HCT116 (cell line): ENCODE data around the gene ANKRD44. TPM values are rescaled to one million over a fixed set of nuclear protein-coding genes. Genes with fewer than 3 reads are reported as not detected.

ENCODE experiments used
- ATAC-seq: fragments of 200-7000 bp; cut with Tn5 transposase; 2 replicates; pipeline ENCODE4 v1.9.1; 2020; ENCODE audit warnings: mild to moderate bottlenecking, moderate library complexity
- BruUV-seq: library from RNA; stranded (reverse); fragments of 400-500 nt; replicated peaks from 2 replicates; lab custom pipeline; 2021; lab: Mats Ljungman, UMichigan
- CTCF ChIA-PET: fragments of 300-600 bp; sonication (Branson Sonifier 250); formaldehyde crosslinking; loops from one replicate; lab custom pipeline; 2021; ENCODE audit warnings: antibody characterized with exemption; lab: Charles Lee
- POLR2A ChIA-PET: fragments of 300-600, 350-600 bp; sonication (Branson Sonifier 250); formaldehyde crosslinking; loops from one replicate; lab custom pipeline; 2021; ENCODE audit warnings: antibody characterized with exemption; lab: Charles Lee
- RAD21 ChIA-PET, 2 experiments: fragments of 300-600 bp; sonication (Branson Sonifier 250); formaldehyde crosslinking; loops; one replicate each; lab custom pipeline; 2023; ENCODE audit warnings: low total read pairs in 2 of 2; ENCODE audit not compliant: uncharacterized antibody in 2 of 2, unreplicated experiment in 2 of 2, low non-redundant PET in 1 of 2; lab: Charles Lee
- DNase-seq: peaks from one replicate; pipeline ENCODE4 v3.0.0-alpha.2; 2010; ENCODE audit warnings: low read depth, low spot score
- H2AFZ ChIP-seq: fragments of 200-600 bp; shearing (Covaris generic), sonication (generic); 2 replicates; pipeline ENCODE4 v1.6.1; 2017; ENCODE audit warnings: low read depth, mixed run types, mixed read lengths, antibody characterized with exemption, low read length; ENCODE audit not compliant: poor library complexity, severe bottlenecking
- H3K27ac ChIP-seq: 2 replicates; pipeline ENCODE4 v1.5.1; 2012; ENCODE audit warnings: low read depth, low read length
- H3K27me3 ChIP-seq: fragments of 200-600 bp; sonication (generic); 2 replicates; pipeline ENCODE4 v1.6.1; 2016; ENCODE audit warnings: mixed run types, low read length, mixed read lengths; ENCODE audit not compliant: insufficient read depth
- H3K36me3 ChIP-seq, 2 experiments: fragments of 200-500 bp in 1 of 2; fragments of 200-600 bp in 1 of 2; sonication (Bioruptor generic) in 1 of 2; sonication (generic) in 1 of 2; 2 replicates each; pipeline versions ENCODE4 v1.5.1 to v1.6.1; 2014 to 2016; ENCODE audit warnings: low read length in 2 of 2, inconsistent platforms in 1 of 2, mixed read lengths in 1 of 2, mixed run types in 1 of 2; ENCODE audit not compliant: insufficient read depth in 2 of 2, control insufficient read depth in 1 of 2
- H3K4me1 ChIP-seq, 2 experiments: fragments of 200-600 bp in 1 of 2; sonication (generic) in 1 of 2; 2 replicates each; pipeline versions ENCODE4 v1.5.1 to v1.6.1; 2012 to 2017; ENCODE audit warnings: low read length in 2 of 2, inconsistent platforms in 1 of 2, mild to moderate bottlenecking in 1 of 2, mixed read lengths in 1 of 2, mixed run types in 1 of 2, moderate library complexity in 1 of 2; ENCODE audit not compliant: insufficient read depth in 2 of 2, control insufficient read depth in 1 of 2
- H3K4me2 ChIP-seq: fragments of 200-600 bp; sonication (generic); 2 replicates; pipeline ENCODE4 v1.6.1; 2017; ENCODE audit warnings: mixed run types, low read length, mixed read lengths
- H3K4me3 ChIP-seq, 2 experiments: fragments of 200-600 bp in 1 of 2; sonication (generic) in 1 of 2; replicated peaks in 1 of 2; 2 replicates each; pipeline ENCODE4 v1.5.1; 2011 to 2016; ENCODE audit warnings: low read length in 2 of 2, control low read depth in 1 of 2, low read depth in 1 of 2, mild to moderate bottlenecking in 1 of 2, mixed read lengths in 1 of 2, mixed run types in 1 of 2
- H3K79me2 ChIP-seq: fragments of 200-600 bp; sonication (generic); 2 replicates; pipeline ENCODE4 v1.6.1; 2017; ENCODE audit warnings: mild to moderate bottlenecking, mixed run types, low read length, moderate library complexity, mixed read lengths; ENCODE audit not compliant: insufficient read depth
- H3K9ac ChIP-seq: fragments of 200-600 bp; sonication (generic); 2 replicates; pipeline ENCODE4 v1.6.1; 2016; ENCODE audit warnings: low read length, mixed read lengths
- H3K9me2 ChIP-seq: fragments of 200-600 bp; sonication (generic), shearing (Covaris generic); 2 replicates; pipeline ENCODE4 v1.6.1; 2017; ENCODE audit warnings: mixed run types, mild to moderate bottlenecking, moderate library complexity; ENCODE audit not compliant: insufficient read depth
- H3K9me3 ChIP-seq, 2 experiments: fragments of 200-500 bp in 1 of 2; fragments of 200-600 bp in 1 of 2; sonication (Bioruptor generic) in 1 of 2; sonication (generic) in 1 of 2; 2 replicates each; pipeline ENCODE4 v1.6.1; 2014 to 2017; ENCODE audit warnings: low read length in 2 of 2, mixed read lengths in 2 of 2, inconsistent platforms in 1 of 2, low read depth in 1 of 2, mild to moderate bottlenecking in 1 of 2, mixed run types in 1 of 2, moderate library complexity in 1 of 2; ENCODE audit not compliant: control insufficient read depth in 1 of 2, insufficient read depth in 1 of 2
- H4K20me1 ChIP-seq: fragments of 200-600 bp; sonication (generic), shearing (Covaris generic); 2 replicates; pipeline ENCODE4 v1.6.1; 2017; ENCODE audit warnings: mixed run types, mild to moderate bottlenecking, moderate library complexity; ENCODE audit not compliant: insufficient read depth
- ATF3 ChIP-seq: IDR thresholded peaks from 2 replicates; pipeline ENCODE4 v1.6.1; 2012
- CEBPB ChIP-seq: IDR thresholded peaks from 2 replicates; pipeline ENCODE4 v1.6.1; 2012; ENCODE audit warnings: low read depth
- CTCF ChIP-seq, 3 experiments: fragments of 200-600 bp in 1 of 3; sonication (generic) in 1 of 3; IDR thresholded peaks in 2 of 3; conservative IDR thresholded peaks in 1 of 3; 2 replicates each; pipeline ENCODE4 v1.5.1; 2012 to 2017; ENCODE audit warnings: low read depth in 2 of 3, low read length in 2 of 3, antibody characterized with exemption in 1 of 3, borderline replicate concordance in 1 of 3, control low read depth in 1 of 3, mild to moderate bottlenecking in 1 of 3, mixed read lengths in 1 of 3, mixed run types in 1 of 3, moderate library complexity in 1 of 3; ENCODE audit not compliant: insufficient read depth in 1 of 3
- EGR1 ChIP-seq: IDR thresholded peaks from 2 replicates; pipeline ENCODE4 v1.6.1; 2012; ENCODE audit warnings: low read depth
- ELF1 ChIP-seq: IDR thresholded peaks from 2 replicates; pipeline ENCODE4 v1.6.1; 2012; ENCODE audit warnings: low read depth, borderline replicate concordance
- EZH2phosphoT487 ChIP-seq: fragments of 200-600 bp; IDR thresholded peaks from 2 replicates; pipeline ENCODE4 v1.6.1; 2018; ENCODE audit warnings: antibody characterized with exemption, borderline replicate concordance
- FOSL1 ChIP-seq: IDR thresholded peaks from 2 replicates; pipeline ENCODE4 v1.6.1; 2012; ENCODE audit warnings: low read depth
- JUND ChIP-seq: IDR thresholded peaks from 2 replicates; pipeline ENCODE4 v1.6.1; 2012
- POLR2AphosphoS5 ChIP-seq: IDR thresholded peaks from 2 replicates; pipeline ENCODE4 v1.6.1; 2011; ENCODE audit warnings: mild to moderate bottlenecking, low read depth, low read length, moderate library complexity
- REST ChIP-seq: IDR thresholded peaks from 2 replicates; pipeline ENCODE4 v1.6.1; 2012; ENCODE audit warnings: low read depth
- SIN3A ChIP-seq: IDR thresholded peaks from 2 replicates; pipeline ENCODE4 v1.6.1; 2012; ENCODE audit warnings: low read depth
- SRF ChIP-seq: IDR thresholded peaks from 2 replicates; pipeline ENCODE4 v1.6.1; 2012; ENCODE audit warnings: low read depth
- TCF7L2 ChIP-seq: IDR thresholded peaks from 2 replicates; pipeline ENCODE4 v1.7.0; 2011; ENCODE audit warnings: borderline replicate concordance, inconsistent platforms; ENCODE audit not compliant: insufficient read depth, insufficient read length; ENCODE audit errors: extremely low read depth
- YY1 ChIP-seq: IDR thresholded peaks from 2 replicates; pipeline ENCODE4 v1.6.1; 2011; ENCODE audit warnings: low read length, low read depth, moderate library complexity, mild to moderate bottlenecking; ENCODE audit not compliant: insufficient replicate concordance; ENCODE audit errors: extremely low read depth
- ZBTB33 ChIP-seq: IDR thresholded peaks from 2 replicates; pipeline ENCODE4 v1.6.1; 2011; ENCODE audit warnings: mild to moderate bottlenecking, low read length, moderate library complexity; ENCODE audit not compliant: insufficient replicate concordance; ENCODE audit errors: extremely low read depth
- ZFX ChIP-seq: fragments of 450-650 bp; IDR thresholded peaks from 2 replicates; pipeline ENCODE4 v1.6.1; 2017
- ZNF274 ChIP-seq: fragments of 200-500 bp; sonication (Bioruptor generic); IDR thresholded peaks from 2 replicates; pipeline ENCODE4 v1.6.1; 2014; ENCODE audit warnings: mild to moderate bottlenecking, low read depth, low read length, inconsistent platforms
- intact Hi-C: fragments of 100-400 bp; cut with micrococcal nuclease; formaldehyde crosslinking; loops from 2 replicates; pipeline ENCODE4 v1.10.0; 2022
- total RNA-seq: library from RNA; stranded (reverse); gene quantifications from one replicate; pipeline ENCODE4 v1.2.1, GENCODE V29; 2021; ENCODE audit not compliant: unreplicated experiment

The ANKRD44 gene
- total RNA-seq, 1 experiment from 2014 or later: 2.7 TPM

GRCh38 chr2:197141702-197142473 lies 168.7 kb downstream of the ANKRD44 start:
- H3K4me2 ChIP-seq: no peak overlapping the region
- no peak for TF ChIP-seq ATF3
- TF ChIP-seq ELF1: no peak
- TF ChIP-seq SRF: no peak
- TF ChIP-seq YY1: no peak
- TF ChIP-seq ZFX: no peak
- no peak for TF ChIP-seq TCF7L2
- no peak for TF ChIP-seq EZH2phosphoT487
- TF ChIP-seq REST: no peak
- no peak for TF ChIP-seq CEBPB
- TF ChIP-seq CTCF (IDR thresholded peaks at IDR 0.05 in 2 of 3, conservative IDR thresholded peaks at IDR 0.05 in 1 of 3; ENCODE audit: borderline replicate concordance in 1 of 3, insufficient read depth in 1 of 3, low read depth in 2 of 3, low read length in 2 of 3): no peak
- no peak for TF ChIP-seq EGR1
- TF ChIP-seq JUND: no peak
- TF ChIP-seq ZNF274: no peak
- TF ChIP-seq ZBTB33: no peak
- no peak for TF ChIP-seq FOSL1
- no peak for TF ChIP-seq SIN3A
- TF ChIP-seq POLR2AphosphoS5: no peak
- TF ChIP-seq, all 23 proteins: peak for 0
- ChIA-PET RAD21 (no interaction called here), CTCF (interaction anchor here (0.9 kb wide), 1 partner anchor 29 kb away, joined by 3 read pairs; no protein-coding TSS in a partner anchor), POLR2A (no interaction called here)
- no peak for DNase-seq
- H3K9ac ChIP-seq: no peak overlapping the region
- H3K36me3 ChIP-seq: no peaks in the 10 kb centered on the region
- H3K79me2 ChIP-seq: no peaks in the 10 kb centered on the region
- peaks cover 0 to 6% of the 10 kb centered on the region in 2 experiments; a peak in 2 of 4 replicates for H3K4me1 ChIP-seq
- no peaks in the 10 kb centered on the region for H3K27me3 ChIP-seq
- intact Hi-C loops: no loop called here
- no peaks in the 10 kb centered on the region for H3K9me3 ChIP-seq
- no peaks in the 10 kb centered on the region for H4K20me1 ChIP-seq
- no peak for ATAC-seq
- BruUV-seq: no TSS peak
- no peak overlapping the region for H2AFZ ChIP-seq
- H3K4me3 ChIP-seq: no peak overlapping the region
- H3K9me2 ChIP-seq: no peaks in the 10 kb centered on the region
- H3K27ac ChIP-seq: no peak overlapping the region
